GM12872 (cell line): ENCODE results near the gene TTC39C.

ENCODE experiments used
- CTCF ChIP-seq: IDR thresholded peaks from 3 replicates; pipeline ENCODE4 v1.5.1; 2011; ENCODE audit warnings: low read depth, mild to moderate bottlenecking, low read length, moderate library complexity; ENCODE audit not compliant: insufficient read depth

TTC39C gene

GRCh38 chr18:24052053-24052452 lies 37.5 kb downstream of the TTC39C start:
- no peak for TF ChIP-seq CTCF

GRCh38 chr18:24053211-24053610 lies 38.7 kb downstream of the TTC39C start:
- no peak for TF ChIP-seq CTCF

- TF ChIP-seq CTCF = no peak
These were observed 39.6 kb downstream of the TTC39C start for GRCh38 chr18:24054130-24054529.

GRCh38 chr18:24055009-24055804 lies 40.7 kb downstream of the TTC39C start:
- no peak for TF ChIP-seq CTCF

GRCh38 chr18:24055878-24056277 lies 41.3 kb downstream of the TTC39C start:
- TF ChIP-seq CTCF = no peak

GRCh38 chr18:24056506-24056905 lies 42.0 kb downstream of the TTC39C start:
- no peak for TF ChIP-seq CTCF

- TF ChIP-seq CTCF = no peak
These were observed 43.2 kb downstream of the TTC39C start for GRCh38 chr18:24057804-24058203.
